Stomach smooth muscle (tissue), 2 donors: Measurements from ENCODE around the gene UGT1A8.

Source experiments
- H3K27ac ChIP-seq: one replicate; pipeline ENCODE4 v1.7.0; 2013; ENCODE audit warnings: mild to moderate bottlenecking, low read length, inconsistent platforms
- H3K27me3 ChIP-seq, 2 donors: one replicate each; pipeline ENCODE4 v1.7.0; 2013; ENCODE audit warnings: low read length in 2 of 2; ENCODE audit not compliant: insufficient read depth in 2 of 2, control insufficient read depth in 1 of 2
- H3K36me3 ChIP-seq, 2 donors: one replicate each; pipeline ENCODE4 v1.7.0; 2013; ENCODE audit warnings: low read length in 2 of 2; ENCODE audit not compliant: control insufficient read depth in 2 of 2, insufficient read depth in 2 of 2
- H3K4me1 ChIP-seq: one replicate; pipeline ENCODE4 v1.7.0; 2013; ENCODE audit warnings: low read length; ENCODE audit not compliant: control insufficient read depth, insufficient read depth
- H3K4me3 ChIP-seq, 2 donors: one replicate each; pipeline ENCODE4 v1.7.0; 2013; ENCODE audit warnings: low read length in 2 of 2
- H3K9ac ChIP-seq, 2 donors: one replicate each; pipeline ENCODE4 v1.7.0; 2013; ENCODE audit warnings: low read length in 2 of 2, mild to moderate bottlenecking in 1 of 2
- H3K9me3 ChIP-seq, 2 donors: one replicate each; pipeline ENCODE4 v1.7.0; 2013; ENCODE audit warnings: low read length in 2 of 2; ENCODE audit not compliant: control insufficient read depth in 2 of 2
- donor health status: healthy.
- donor health status: Pancreatic carcinoma.

The UGT1A8 gene

DNA sequence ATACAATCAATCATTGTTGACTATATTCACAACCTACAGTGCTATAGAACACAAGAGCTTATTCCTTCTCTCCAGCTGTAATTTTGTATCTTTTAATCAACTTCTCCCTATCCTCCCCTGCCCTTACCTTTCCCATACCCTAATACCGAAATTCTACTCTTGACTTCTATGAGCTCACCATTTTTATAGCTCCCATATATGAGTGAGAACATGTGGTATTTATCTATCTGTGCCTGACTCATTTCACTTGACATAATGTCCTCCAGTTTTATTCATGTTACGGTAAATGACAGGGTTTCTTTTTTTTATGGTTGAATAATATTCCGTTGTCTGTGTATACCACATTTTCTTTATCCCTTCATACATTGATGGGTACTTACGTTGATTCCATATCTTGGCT, 163.3 kb downstream of the UGT1A8 start:
- Histone ChIP-seq H3K27ac (no peak overlapping the region), H3K9me3 (peaks cover 6 to 13% of the 10 kb centered on the region in 2 donors), H3K9ac (no peak overlapping the region), H3K27me3 (peaks cover 0 to 4% of the 10 kb centered on the region in 2 donors), H3K36me3 (no peaks in the 10 kb centered on the region), H3K4me1 (no peaks in the 10 kb centered on the region), H3K4me3 (no peak overlapping the region)

DNA sequence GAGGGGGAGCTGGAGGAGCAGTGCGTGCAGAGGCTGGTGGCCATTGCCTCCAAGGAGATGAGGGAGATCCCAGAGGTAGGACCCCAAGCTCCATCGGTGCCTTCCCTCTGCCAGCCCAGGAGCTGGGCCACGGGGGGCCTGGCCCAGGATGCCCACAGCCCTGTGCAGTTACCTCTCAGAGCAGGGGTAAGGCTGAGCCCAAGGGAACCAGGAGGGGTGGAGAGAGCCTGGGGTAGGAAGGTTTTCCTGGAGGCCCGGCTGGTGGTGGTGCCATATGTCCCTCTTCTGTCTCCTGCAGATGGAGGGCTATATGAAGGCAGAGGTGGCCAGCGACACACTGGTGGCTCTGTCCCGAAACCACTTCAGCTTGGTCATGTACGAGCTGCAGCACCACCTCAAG, 172.1 kb downstream of the UGT1A8 start:
- Histone ChIP-seq H3K27ac (no peak overlapping the region), H3K9ac (no peak overlapping the region), H3K4me3 (no peak overlapping the region), H3K4me1 (no peaks in the 10 kb centered on the region), H3K27me3 (peaks cover 0 to 5% of the 10 kb centered on the region in 2 donors), H3K36me3 (no peaks in the 10 kb centered on the region), H3K9me3 (peaks cover 0 to 2% of the 10 kb centered on the region in 2 donors)

DNA sequence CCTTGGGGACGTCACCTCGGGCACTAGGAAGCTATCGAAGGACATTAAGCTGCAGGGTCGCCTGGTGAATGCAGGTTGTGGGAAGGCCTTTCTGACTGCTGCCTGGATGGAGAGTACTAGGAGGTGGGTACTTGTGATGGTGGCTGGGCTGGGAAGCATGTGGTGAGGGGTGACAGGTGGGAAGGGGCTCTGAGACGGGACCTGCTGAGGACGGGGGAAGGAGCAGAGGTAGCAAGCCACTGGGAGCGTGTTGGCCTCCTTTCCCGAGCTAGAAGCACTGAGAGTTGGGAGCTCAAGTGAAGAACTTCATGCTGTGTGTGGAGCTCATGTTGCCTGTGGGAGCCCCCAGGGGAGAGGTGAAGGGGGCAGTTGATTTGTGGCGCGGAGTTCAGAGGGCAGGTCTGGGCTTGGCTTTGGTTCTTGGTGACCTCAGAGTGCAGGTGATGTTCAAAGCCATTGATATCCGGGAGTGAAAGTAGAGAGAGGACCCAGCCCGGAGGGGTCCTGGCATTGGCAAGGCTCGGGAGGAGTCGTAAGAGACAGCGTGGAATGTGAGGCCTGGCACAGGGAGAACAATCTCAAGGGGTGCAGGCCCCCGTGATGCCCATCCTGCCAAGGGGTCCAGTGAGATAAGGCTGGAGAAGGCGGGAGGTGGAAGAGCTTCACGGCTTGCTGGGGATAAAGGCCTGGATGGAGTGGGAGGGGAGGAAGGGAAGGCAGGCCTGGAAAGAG, 173.9 kb downstream of the UGT1A8 start:
- no peaks in the 10 kb centered on the region for H3K36me3 ChIP-seq
- H3K4me1 ChIP-seq = no peaks in the 10 kb centered on the region
- H3K9me3 ChIP-seq = no peaks in the 10 kb centered on the region
- H3K27me3 ChIP-seq = peaks cover 0 to 2% of the 10 kb centered on the region in 2 donors
- no peak overlapping the region for H3K27ac ChIP-seq
- no peak overlapping the region for H3K9ac ChIP-seq
- no peak overlapping the region for H3K4me3 ChIP-seq

DNA sequence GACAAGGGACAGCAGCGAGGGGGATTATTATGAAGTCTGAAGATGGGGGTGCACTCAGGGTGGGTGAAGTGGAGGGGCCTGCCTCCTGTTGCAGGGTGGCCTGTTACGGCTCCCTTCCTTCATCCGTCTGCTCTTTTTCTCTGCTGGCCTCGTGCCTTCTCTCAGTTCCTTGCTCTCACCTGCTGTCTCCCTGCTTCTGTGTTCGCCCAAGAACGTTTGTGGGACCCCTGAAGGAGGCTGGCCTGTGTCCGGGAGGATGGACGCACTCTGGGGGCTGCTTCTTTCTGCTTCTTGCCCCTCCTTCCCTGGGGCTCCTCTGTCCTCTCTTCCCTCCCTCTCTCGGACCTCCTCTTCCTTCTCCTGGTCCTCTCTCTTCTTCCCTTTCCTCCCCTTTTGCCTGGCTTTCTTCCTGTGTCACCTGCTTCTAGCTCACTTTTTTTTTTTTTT, 174.5 kb downstream of the UGT1A8 start:
- no peak overlapping the region for H3K9ac ChIP-seq
- H3K4me3 ChIP-seq = no peak overlapping the region
- no peak overlapping the region for H3K27ac ChIP-seq
- H3K36me3 ChIP-seq = no peaks in the 10 kb centered on the region
- no peaks in the 10 kb centered on the region for H3K4me1 ChIP-seq
- H3K27me3 ChIP-seq = peaks cover 0 to 2% of the 10 kb centered on the region in 2 donors
- no peaks in the 10 kb centered on the region for H3K9me3 ChIP-seq

DNA sequence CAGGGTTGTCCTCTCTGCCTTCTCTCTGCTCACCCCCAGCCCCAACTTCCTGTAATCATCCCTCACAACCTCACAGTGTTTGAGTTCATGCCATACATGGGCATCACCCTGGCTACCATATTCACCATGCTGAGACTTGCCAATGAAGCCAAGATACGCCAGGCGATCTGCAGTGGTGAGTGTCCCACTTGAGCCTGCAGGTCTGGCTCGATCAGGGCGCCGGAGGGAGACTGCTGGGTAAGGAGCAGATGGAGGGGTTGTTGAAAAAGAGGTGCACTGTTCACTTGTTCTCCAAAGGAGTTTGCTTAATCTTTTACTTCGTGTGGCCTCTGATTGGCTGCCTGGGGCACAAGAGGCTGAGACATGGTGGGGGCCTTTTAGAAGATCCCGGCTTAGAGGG, 175.3 kb downstream of the UGT1A8 start:
- Histone ChIP-seq H3K27me3 (peaks cover 0 to 2% of the 10 kb centered on the region in 2 donors), H3K9me3 (no peaks in the 10 kb centered on the region), H3K4me1 (no peaks in the 10 kb centered on the region), H3K9ac (no peak overlapping the region), H3K27ac (no peak overlapping the region), H3K4me3 (no peak overlapping the region), H3K36me3 (no peaks in the 10 kb centered on the region)

DNA sequence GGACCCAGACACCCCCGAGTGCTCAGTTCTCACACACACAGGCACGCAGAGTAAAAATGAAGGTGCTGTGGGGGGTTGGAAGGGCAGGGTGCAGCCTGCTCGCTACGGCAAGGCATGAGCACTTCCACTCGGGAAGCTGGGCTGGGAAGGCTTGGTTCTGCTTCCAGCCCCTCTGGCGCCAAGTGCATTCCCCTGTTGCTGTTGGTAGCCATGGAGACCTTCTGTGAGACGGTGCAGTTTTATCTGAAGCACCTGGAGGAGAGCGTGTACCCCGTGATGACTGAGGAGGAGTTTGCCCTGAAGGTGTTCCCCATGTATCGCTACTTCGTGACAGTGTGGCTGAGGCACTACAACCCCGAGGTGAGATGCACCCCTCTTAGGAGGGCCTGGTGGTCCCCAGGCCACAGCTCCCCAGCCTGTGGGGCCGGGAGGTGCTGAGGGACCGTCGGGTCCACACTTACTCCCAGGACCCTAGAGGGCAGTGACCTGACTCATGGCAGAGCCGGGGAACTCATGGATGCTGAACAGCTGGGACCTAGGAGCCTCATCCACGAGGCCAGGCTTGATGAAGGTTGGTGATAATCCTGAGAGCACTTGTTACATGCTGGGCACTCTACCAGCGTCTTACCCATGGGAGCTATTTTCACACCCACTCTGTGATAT, 176.2 kb downstream of the UGT1A8 start:
- H3K4me3 ChIP-seq = no peak overlapping the region
- H3K27ac ChIP-seq = no peak overlapping the region
- H3K9me3 ChIP-seq = peaks cover 0 to 2% of the 10 kb centered on the region in 2 donors
- no peaks in the 10 kb centered on the region for H3K36me3 ChIP-seq
- H3K27me3 ChIP-seq = peaks cover 0 to 2% of the 10 kb centered on the region in 2 donors
- H3K4me1 ChIP-seq = no peaks in the 10 kb centered on the region
- no peak overlapping the region for H3K9ac ChIP-seq

DNA sequence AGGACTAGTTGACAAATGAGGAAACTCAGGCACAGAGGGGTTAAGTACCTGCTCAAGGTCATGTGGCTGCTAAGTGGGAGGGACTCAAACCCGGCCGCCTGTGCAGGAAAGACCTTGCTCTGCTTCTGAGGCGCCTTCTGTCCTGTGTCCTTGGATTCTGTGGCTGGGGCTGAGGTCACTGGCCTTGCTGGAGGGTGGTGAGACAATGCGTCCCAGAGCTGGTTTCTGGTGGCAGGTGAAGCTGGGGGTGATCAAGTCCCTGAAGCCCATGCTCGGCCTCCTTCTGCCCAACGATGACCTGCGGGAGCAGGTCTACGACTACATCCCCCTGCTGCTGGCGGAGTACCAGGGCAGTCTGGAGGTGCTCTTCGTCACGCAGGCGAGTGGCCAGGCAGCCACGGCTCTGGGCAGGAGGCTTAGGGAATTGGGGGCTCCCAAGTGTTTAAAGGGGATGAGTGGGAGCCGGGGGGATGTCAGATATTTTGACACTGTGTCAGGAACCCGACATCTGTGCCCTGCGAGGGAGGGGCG, 176.8 kb downstream of the UGT1A8 start:
- Histone ChIP-seq H3K4me3 (no peak overlapping the region), H3K9me3 (peaks cover 0 to 2% of the 10 kb centered on the region in 2 donors), H3K27ac (no peak overlapping the region), H3K9ac (no peak overlapping the region), H3K27me3 (peaks cover 0 to 2% of the 10 kb centered on the region in 2 donors), H3K4me1 (no peaks in the 10 kb centered on the region), H3K36me3 (no peaks in the 10 kb centered on the region)

DNA sequence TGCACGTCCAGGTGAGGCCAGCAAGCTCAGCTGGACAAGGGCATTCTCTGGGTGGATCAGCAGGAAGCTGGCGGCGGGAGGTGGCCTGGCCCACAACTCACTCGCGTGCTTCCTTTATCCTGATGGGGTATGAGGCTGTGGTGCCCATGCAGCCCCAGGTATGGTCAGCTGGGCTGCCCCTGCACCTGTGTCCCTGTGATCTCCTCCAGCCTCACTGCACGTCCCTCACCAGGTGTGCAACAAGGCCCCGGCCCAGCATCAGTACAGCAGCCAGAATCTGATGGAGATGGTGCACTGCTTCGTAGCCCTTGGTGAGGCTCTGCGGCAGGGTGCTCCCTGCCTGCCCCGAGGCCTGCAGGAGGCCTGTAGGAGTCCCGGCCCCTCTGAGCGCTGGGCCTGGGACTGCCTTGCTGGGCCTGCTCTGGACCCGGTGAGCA, 178.3 kb downstream of the UGT1A8 start:
- H3K4me1 ChIP-seq = no peaks in the 10 kb centered on the region
- H3K27ac ChIP-seq = no peak overlapping the region
- H3K9ac ChIP-seq = no peak overlapping the region
- peaks cover 0 to 2% of the 10 kb centered on the region in 2 donors for H3K9me3 ChIP-seq
- no peaks in the 10 kb centered on the region for H3K36me3 ChIP-seq
- H3K27me3 ChIP-seq = peaks cover 0 to 2% of the 10 kb centered on the region in 2 donors
- H3K4me3 ChIP-seq = no peak overlapping the region

DNA sequence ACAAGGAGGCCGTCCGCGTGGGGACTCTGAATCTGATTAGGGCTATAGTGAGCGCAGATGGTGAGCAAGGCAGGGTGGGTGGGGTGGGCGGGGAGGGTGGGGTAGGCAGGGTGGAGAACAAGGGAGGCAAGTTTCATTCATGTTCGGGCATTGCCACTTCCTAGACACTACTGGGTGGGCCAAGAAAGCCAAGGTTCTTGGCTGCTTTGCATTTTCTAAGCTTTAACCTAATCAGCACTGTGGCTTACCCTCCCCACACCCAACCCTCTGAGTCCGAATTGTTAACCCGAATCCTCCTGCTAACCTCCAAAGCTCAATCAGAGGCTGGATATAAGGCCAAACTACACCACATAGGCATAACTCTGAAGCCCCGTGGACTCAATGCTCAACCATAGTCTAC, 178.8 kb downstream of the UGT1A8 start:
- Histone ChIP-seq H3K4me3 (no peak overlapping the region), H3K4me1 (no peaks in the 10 kb centered on the region), H3K9ac (no peak overlapping the region), H3K9me3 (peaks cover 0 to 2% of the 10 kb centered on the region in 2 donors), H3K27ac (no peak overlapping the region), H3K27me3 (peaks cover 0 to 2% of the 10 kb centered on the region in 2 donors), H3K36me3 (no peaks in the 10 kb centered on the region)

DNA sequence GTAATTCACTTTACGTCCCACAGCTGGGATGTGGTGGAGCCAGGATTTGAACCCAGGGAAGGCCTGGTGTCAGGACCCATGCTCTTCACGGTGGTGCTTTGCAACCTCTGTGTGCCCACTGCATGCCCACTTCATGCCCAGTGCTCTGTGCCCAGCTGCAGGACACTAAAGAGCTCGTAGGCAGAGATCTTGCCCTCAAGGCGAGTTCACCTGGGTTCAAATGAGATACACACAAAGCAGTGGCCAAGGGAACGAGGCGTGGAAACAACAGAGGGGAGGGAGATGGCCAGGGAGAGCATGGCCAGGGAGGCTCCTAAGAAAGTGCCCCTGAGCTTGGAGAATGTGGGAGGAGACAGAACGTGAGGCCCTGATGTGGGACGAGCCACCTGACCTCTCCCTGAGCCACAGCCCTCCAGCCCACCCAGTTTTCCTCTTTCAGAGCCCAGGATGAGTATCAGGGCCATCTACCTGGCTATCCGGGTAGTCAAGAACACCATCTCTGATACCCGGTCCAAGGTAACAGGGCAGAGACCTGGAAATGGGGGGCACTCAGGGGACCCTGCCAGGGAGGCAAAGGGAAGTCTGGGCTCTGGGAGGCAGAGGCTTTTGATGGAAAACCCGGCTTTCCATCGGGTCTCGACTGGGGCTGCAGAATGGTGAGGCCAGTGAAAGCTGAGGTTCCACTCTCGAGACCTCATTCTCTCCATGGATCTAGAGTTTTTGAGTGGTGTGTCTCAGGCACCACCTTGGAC, 181.1 kb downstream of the UGT1A8 start:
- H3K4me1 ChIP-seq = no peaks in the 10 kb centered on the region
- no peak overlapping the region for H3K9ac ChIP-seq
- H3K4me3 ChIP-seq = no peak overlapping the region
- H3K27ac ChIP-seq = no peak overlapping the region
- H3K36me3 ChIP-seq = no peaks in the 10 kb centered on the region
- no peaks in the 10 kb centered on the region for H3K27me3 ChIP-seq
- peaks cover 0 to 2% of the 10 kb centered on the region in 2 donors for H3K9me3 ChIP-seq
